GM23338 (cell line): ENCODE results near the gene TRPC4. TPM values are rescaled to one million over a fixed set of nuclear protein-coding genes. Genes with fewer than 3 reads are reported as not detected.

ENCODE experiments used
- ATAC-seq: fragments of 200-7000 bp; cut with Tn5 transposase; 3 replicates; pipeline ENCODE4 v1.9.1; 2020
- DNase-seq: peaks from one replicate; pipeline ENCODE4 v3.0.0-alpha.2; 2015; ENCODE audit warnings: low spot score
- H2AFZ ChIP-seq: fragments of 200-600 bp; sonication (generic); 2 replicates; pipeline ENCODE4 v1.8.0; 2016; ENCODE audit warnings: antibody characterized with exemption, mild to moderate bottlenecking, moderate library complexity
- H3F3A ChIP-seq: fragments of 200-600 bp; sonication (generic); replicated peaks from 2 replicates; pipeline ENCODE4 v1.8.0; 2017; ENCODE audit warnings: antibody characterized with exemption, mixed run types, low read depth
- H3K27ac ChIP-seq: fragments of 200-600 bp; sonication (generic); 2 replicates; pipeline ENCODE4 v1.6.1; 2016; ENCODE audit warnings: low read depth
- H3K27me3 ChIP-seq: fragments of 200-600 bp; sonication (generic); 2 replicates; pipeline ENCODE4 v1.8.0; 2016; ENCODE audit warnings: mild to moderate bottlenecking, mixed run types, moderate library complexity; ENCODE audit not compliant: insufficient read depth
- H3K36me3 ChIP-seq: fragments of 200-600 bp; sonication (generic); 2 replicates; pipeline ENCODE4 v1.8.0; 2016; ENCODE audit warnings: mild to moderate bottlenecking; ENCODE audit not compliant: insufficient read depth
- H3K4me1 ChIP-seq: fragments of 200-600 bp; sonication (generic); 2 replicates; pipeline ENCODE4 v1.8.0; 2016; ENCODE audit warnings: mild to moderate bottlenecking, moderate library complexity; ENCODE audit not compliant: insufficient read depth
- H3K4me2 ChIP-seq: fragments of 200-600 bp; sonication (generic); 2 replicates; pipeline ENCODE4 v1.7.1; 2017; ENCODE audit warnings: mixed run types
- H3K4me3 ChIP-seq: fragments of 200-600 bp; sonication (generic); 2 replicates; pipeline ENCODE4 v1.6.1; 2016; ENCODE audit warnings: mixed run types
- H3K79me2 ChIP-seq: fragments of 200-600 bp; sonication (generic); replicated peaks from 2 replicates; pipeline ENCODE4 v1.8.0; 2017; ENCODE audit warnings: mild to moderate bottlenecking; ENCODE audit not compliant: insufficient read depth
- H3K9me2 ChIP-seq: fragments of 200-600 bp; sonication (generic); 2 replicates; pipeline ENCODE4 v1.8.0; 2017; ENCODE audit not compliant: insufficient read depth
- H4K20me1 ChIP-seq: fragments of 200-600 bp; sonication (generic); replicated peaks from 2 replicates; pipeline ENCODE4 v1.8.0; 2017; ENCODE audit warnings: mild to moderate bottlenecking; ENCODE audit not compliant: insufficient read depth
- H3K27ac Mint-ChIP-seq: 2 replicates; pipeline ENCODE4 v1.8.0; 2020; ENCODE audit warnings: inconsistent platforms, mild to moderate bottlenecking, moderate library complexity, mixed read lengths
- H3K27me3 Mint-ChIP-seq: 3 replicates; pipeline ENCODE4 v1.8.0; 2022; ENCODE audit warnings: low read depth, mild to moderate bottlenecking, moderate library complexity, mixed read lengths, inconsistent platforms; ENCODE audit not compliant: insufficient read depth, poor library complexity
- H3K36me3 Mint-ChIP-seq: 3 replicates; pipeline ENCODE4 v1.8.0; 2021; ENCODE audit warnings: low read depth, mild to moderate bottlenecking, inconsistent platforms, moderate library complexity, mixed read lengths
- H3K4me1 Mint-ChIP-seq: 3 replicates; pipeline ENCODE4 v1.8.0; 2020; ENCODE audit warnings: mild to moderate bottlenecking, inconsistent platforms, mixed read lengths
- H3K4me3 Mint-ChIP-seq: 3 replicates; pipeline ENCODE4 v1.8.0; 2021; ENCODE audit warnings: moderate library complexity, mild to moderate bottlenecking, inconsistent platforms, mixed read lengths
- H3K9me3 Mint-ChIP-seq: 3 replicates; pipeline ENCODE4 v1.8.0; 2020; ENCODE audit warnings: moderate library complexity, mild to moderate bottlenecking, inconsistent platforms, mixed read lengths
- CREB1 ChIP-seq: fragments of 250-450 bp; sonication (Bioruptor Pico); IDR thresholded peaks from 2 replicates; pipeline ENCODE4 v1.5.0; 2020; ENCODE audit warnings: low read depth, mild to moderate bottlenecking, moderate library complexity
- CTCF ChIP-seq, 2 experiments: fragments of 200-600 bp in 1 of 2; sonication (generic) in 1 of 2; conservative IDR thresholded peaks; 2 replicates each; pipeline versions ENCODE4 v1.5.1 to v1.6.1; 2016 to 2017; ENCODE audit warnings: antibody characterized with exemption in 2 of 2, low read depth in 2 of 2, mild to moderate bottlenecking in 2 of 2, moderate library complexity in 1 of 2
- EZH2 ChIP-seq: fragments of 200-600 bp; sonication (generic); IDR thresholded peaks from one replicate; pipeline ENCODE4 v1.8.0; 2017; ENCODE audit warnings: antibody characterized with exemption, mild to moderate bottlenecking, low read depth; ENCODE audit not compliant: unreplicated experiment
- EZH2phosphoT487 ChIP-seq: fragments of 200-600 bp; sonication (generic); IDR thresholded peaks from one replicate; pipeline ENCODE4 v1.8.1; 2018; ENCODE audit warnings: antibody characterized with exemption; ENCODE audit not compliant: unreplicated experiment
- NANOG ChIP-seq: IDR thresholded peaks from 2 replicates; pipeline ENCODE4 v1.6.1; 2016; ENCODE audit warnings: antibody characterized with exemption, borderline replicate concordance
- ZNF114 ChIP-seq: fragments of 250-450 bp; sonication (Bioruptor Pico); IDR thresholded peaks from 2 replicates; pipeline ENCODE4 v1.5.0; 2020; ENCODE audit warnings: mild to moderate bottlenecking, moderate library complexity
- ZNF462 ChIP-seq: fragments of 250-450 bp; sonication (Bioruptor Pico); IDR thresholded peaks from 2 replicates; pipeline ENCODE4 v1.5.0; 2020; ENCODE audit warnings: mild to moderate bottlenecking, moderate library complexity
- polyA plus RNA-seq: library from polyadenylated mRNA; unstranded; fragments of >200 nt; fragmentation: Nextera tagmentation; extraction: Ambion mirVana; gene quantifications from 2 replicates; pipeline ENCODE4 v1.2.1, GENCODE V29; 2016
- total RNA-seq: library from RNA; depleted of rRNA; stranded (reverse); fragments of >200 nt; shearing (Covaris generic); gene quantifications from 2 replicates; pipeline ENCODE4 v1.2.3, GENCODE V29; 2014

The TRPC4 gene
- total and polyA plus RNA-seq, 2 experiments from 2014 or later = 1.1 to 2.1 TPM

GRCh38 chr13:37706041-37706440, 163.5 kb downstream of the TRPC4 start:
- H3K79me2 ChIP-seq = no peaks in the 10 kb centered on the region
- ATAC-seq (no peak), DNase-seq (no peak)
- Mint-ChIP-seq H3K27ac (no peak overlapping the region), H3K9me3 (no peaks in the 10 kb centered on the region), H3K36me3 (no peaks in the 10 kb centered on the region), H3K4me3 (no peak overlapping the region), H3K27me3 (peaks cover 2% of the 10 kb centered on the region), H3K4me1 (no peaks in the 10 kb centered on the region)
- TF ChIP-seq CREB1 (CRISPR knock-in tag) = no peak
- TF ChIP-seq NANOG = no peak
- TF ChIP-seq ZNF462 (CRISPR knock-in tag) = no peak
- TF ChIP-seq CTCF (conservative IDR thresholded peaks at IDR 0.05; ENCODE audit: low read depth in 2 of 2) = no peak
- TF ChIP-seq ZNF114 (CRISPR knock-in tag) = no peak
- TF ChIP-seq EZH2 = no peak
- TF ChIP-seq EZH2phosphoT487 = no peak
- no peaks in the 10 kb centered on the region for H3K27me3 ChIP-seq
- H3K36me3 ChIP-seq = no peaks in the 10 kb centered on the region
- no peak overlapping the region for H3K4me3 ChIP-seq
- no peaks in the 10 kb centered on the region for H3K9me2 ChIP-seq
- H3K4me1 ChIP-seq = no peaks in the 10 kb centered on the region
- H3K4me2 ChIP-seq = no peak overlapping the region
- no peaks in the 10 kb centered on the region for H4K20me1 ChIP-seq
- no peaks in the 10 kb centered on the region for H3F3A ChIP-seq
- H3K27ac ChIP-seq = no peak overlapping the region
- no peak overlapping the region for H2AFZ ChIP-seq
